Fibroblast of upper back skin (primary cell): Measurements from ENCODE around the gene ST8SIA5.

Experiments used
- DNase-seq: peaks from one replicate; pipeline ENCODE4 v3.0.0-alpha.2; 2013

ST8SIA5 gene

GRCh38 chr18:46623541-46623940 lies 133.3 kb downstream of the ST8SIA5 start:
- no peak for DNase-seq

- peak; percentile 24 for DNase-seq
Observed at GRCh38 chr18:46622999-46623398, 133.9 kb downstream of the ST8SIA5 start.

GRCh38 chr18:46622451-46622850 lies 134.4 kb downstream of the ST8SIA5 start:
- no peak for DNase-seq

- DNase-seq, result no peak
Observed at GRCh38 chr18:46621871-46622270, 135.0 kb downstream of the ST8SIA5 start.

GRCh38 chr18:46621111-46621766 lies 135.6 kb downstream of the ST8SIA5 start:
- no peak for DNase-seq

GRCh38 chr18:46619559-46619958 lies 137.3 kb downstream of the ST8SIA5 start:
- no peak for DNase-seq
